GM18508 (cell line): ENCODE data around the gene NUDT4B.
"Not testable (repeated sequence)": the region's sequence is repeated elsewhere in the genome, so short reads cannot be mapped to it uniquely, and the experiment has no call there.

Experiments
- ATAC-seq: cut with Tn5 transposase; IDR thresholded peaks from one replicate; pipeline ENCODE4 v1.9.1; 2021; ENCODE audit warnings: moderate number of reproducible peaks; ENCODE audit not compliant: insufficient read depth, unreplicated experiment

The NUDT4B gene

GRCh38 chr1:148734311-148734662 is 14.3 kb upstream of the NUDT4B start:
- ATAC-seq = not testable (repeated sequence)

GRCh38 chr1:148735538-148735937 is 13.0 kb upstream of the NUDT4B start:
- ATAC-seq = peak; percentile 50

DNA sequence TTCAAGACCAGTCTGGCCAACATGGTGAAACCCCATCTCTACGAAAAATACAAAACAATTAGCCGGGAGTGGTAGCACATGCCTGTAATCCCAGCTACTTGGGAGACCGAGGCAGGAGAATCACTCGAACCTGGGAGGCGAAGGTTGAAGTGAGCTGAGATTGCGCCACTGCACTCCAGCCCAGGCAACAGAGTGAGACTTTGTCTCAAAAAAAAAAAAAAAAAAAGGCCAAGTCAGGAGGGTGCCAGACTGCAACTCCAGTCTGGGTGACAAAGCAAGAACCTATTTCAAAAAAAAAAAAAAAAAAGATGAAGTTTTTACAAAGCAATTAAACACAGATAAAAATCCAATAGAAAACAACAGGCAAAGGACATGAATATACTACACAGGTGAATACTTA is 9.9 kb upstream of the NUDT4B start:
- not testable (repeated sequence) for ATAC-seq

DNA sequence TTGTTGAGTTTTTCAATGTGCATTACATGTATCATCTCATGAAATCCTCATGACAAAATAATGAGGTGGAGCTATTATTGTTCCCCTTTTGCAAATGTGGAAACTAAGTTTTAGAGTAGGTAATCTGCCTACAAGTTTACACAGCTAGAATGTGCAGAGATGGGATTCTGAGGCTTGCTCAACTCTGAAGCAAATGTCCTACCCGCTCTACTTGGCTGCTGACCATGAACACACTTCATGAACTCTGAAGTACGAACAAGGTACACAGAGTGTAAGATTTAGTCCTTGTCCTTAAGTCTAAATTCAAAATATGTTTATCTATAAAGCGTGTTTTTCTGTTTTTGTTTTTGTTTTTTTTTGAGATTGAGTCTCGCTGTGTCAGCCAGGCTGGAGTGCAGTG is 5.4 kb upstream of the NUDT4B start:
- not testable (repeated sequence) for ATAC-seq

DNA sequence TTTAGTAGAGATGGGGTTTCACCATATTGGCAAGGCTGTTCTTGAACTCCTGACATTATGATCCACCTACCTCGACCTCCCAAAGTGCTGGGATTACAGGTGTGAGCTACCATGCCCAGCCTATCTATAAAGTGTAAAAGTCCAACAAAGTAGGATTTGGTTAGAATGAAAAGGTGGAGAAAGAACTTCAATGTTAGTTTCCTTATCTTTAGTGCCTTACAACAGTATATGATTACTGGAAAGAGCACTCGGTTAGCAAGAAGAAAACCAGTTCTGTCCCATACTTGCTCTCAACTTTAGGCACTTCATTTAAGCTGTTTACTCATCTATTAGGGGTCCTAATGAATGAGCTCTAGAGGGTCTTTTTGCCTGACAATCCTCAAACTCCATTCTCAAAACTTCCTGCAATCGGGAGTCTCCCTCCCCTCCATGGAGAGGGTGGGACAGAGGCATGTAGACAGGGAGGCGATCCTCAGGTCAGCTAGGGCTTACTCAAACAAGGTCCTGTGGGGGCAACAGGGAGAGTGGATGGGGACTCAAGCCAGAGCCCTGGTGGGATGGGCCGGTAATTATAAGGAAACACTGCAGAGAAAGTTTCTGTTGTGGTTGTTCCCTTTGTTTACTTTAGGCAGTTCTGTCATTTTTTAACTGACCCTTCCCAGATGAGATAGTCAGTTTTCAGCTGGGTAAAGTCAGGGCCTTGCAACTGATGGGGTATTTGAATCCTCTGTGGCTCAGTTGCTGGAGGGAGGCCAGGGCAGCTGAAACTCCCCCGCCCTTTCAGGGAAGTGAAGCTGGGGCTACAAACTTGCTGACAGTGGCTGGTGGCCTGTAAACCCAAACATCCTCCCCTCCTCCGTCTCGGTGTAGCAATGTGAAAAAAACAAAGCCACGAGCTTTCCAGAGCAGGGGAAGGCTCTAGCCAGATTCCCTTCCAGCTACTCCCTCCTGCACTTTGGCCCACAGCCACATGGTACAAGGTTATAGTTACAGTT is 4.6 kb upstream of the NUDT4B start:
- not testable (repeated sequence) for ATAC-seq

DNA sequence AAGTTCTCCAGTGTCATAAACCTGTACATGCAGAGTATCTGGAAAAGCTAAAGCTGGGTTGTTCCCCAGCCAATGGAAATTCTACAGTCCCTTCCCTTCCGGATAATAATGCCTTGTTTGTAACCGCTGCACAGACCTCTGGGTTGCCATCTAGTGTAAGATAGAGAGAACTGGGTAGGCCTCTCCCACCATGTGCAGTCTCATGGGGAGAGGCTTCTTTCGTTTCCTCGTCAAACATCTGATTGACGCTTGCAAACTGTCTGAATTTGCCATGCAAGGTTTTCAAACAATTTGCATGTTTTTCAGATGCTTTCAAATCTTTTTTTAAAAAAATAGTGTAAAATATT is 734 bp downstream of the NUDT4B start:
- peak; percentile 54 for ATAC-seq

DNA sequence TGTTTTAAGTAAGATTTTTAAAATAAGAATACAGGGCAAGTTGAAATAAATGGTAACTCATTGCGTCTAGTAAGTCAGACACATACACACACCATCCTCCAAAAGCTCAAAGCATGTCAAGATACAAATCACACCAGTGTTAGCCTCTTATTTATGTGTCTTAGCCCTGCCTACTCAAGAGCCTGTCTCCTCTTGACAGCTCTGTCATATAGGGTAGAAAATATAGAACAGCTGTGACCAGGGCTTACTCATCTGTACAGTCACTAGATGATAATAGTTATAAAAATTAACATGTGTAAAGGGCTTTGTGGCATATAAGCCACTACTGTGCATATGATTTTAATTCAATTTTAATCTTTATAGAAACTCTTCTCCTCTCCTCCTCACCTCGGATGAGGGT is 7.7 kb downstream of the NUDT4B start:
- not testable (repeated sequence) for ATAC-seq

- not testable (repeated sequence) for ATAC-seq
Observed at GRCh38 chr1:148757446-148757845, 8.9 kb downstream of the NUDT4B start.

DNA sequence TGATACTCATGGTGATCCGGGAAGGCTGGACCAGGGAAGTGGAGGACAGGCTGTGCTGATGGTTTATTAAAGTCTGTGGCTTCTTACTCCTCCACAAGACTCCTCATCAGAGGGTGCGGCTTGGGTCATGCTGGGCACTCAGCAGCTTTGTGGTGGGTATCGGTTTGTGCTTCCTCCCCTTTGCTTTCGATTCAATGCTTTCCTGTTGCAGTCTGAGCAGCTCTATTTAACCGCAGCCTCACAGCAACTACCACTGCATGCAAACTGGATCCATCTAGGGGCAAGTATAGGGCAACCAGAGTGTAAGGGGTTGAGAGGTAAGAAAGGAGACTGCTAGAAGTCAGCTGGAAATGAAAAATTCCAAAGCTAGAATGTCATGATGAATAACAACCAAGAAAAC is 9.8 kb downstream of the NUDT4B start:
- ATAC-seq = peak; percentile 92

GRCh38 chr1:148758925-148759324 is 10.4 kb downstream of the NUDT4B start:
- not testable (repeated sequence) for ATAC-seq

GRCh38 chr1:148759749-148760148 is 11.2 kb downstream of the NUDT4B start:
- ATAC-seq = not testable (repeated sequence)

GRCh38 chr1:148760206-148760605 is 11.6 kb downstream of the NUDT4B start:
- not testable (repeated sequence) for ATAC-seq

DNA sequence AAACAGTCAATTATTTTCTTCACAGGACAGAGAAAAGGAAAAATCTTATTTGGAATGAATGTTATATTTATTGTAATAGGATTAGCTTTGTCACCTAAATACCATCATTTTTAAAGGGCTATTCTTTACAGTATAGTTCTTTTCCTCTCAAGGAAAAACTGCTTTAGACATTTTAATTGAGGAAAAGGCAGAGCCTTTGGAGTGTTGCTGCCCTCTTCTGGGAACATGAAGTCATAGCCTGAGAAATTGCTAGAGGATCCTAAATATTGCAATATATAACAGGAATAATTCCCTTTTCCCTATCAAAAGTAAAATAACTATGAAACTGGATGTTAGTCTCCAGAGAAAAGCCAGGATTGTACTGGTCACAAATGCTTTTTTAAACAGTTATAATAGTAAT is 12.8 kb downstream of the NUDT4B start:
- ATAC-seq = not testable (repeated sequence)

DNA sequence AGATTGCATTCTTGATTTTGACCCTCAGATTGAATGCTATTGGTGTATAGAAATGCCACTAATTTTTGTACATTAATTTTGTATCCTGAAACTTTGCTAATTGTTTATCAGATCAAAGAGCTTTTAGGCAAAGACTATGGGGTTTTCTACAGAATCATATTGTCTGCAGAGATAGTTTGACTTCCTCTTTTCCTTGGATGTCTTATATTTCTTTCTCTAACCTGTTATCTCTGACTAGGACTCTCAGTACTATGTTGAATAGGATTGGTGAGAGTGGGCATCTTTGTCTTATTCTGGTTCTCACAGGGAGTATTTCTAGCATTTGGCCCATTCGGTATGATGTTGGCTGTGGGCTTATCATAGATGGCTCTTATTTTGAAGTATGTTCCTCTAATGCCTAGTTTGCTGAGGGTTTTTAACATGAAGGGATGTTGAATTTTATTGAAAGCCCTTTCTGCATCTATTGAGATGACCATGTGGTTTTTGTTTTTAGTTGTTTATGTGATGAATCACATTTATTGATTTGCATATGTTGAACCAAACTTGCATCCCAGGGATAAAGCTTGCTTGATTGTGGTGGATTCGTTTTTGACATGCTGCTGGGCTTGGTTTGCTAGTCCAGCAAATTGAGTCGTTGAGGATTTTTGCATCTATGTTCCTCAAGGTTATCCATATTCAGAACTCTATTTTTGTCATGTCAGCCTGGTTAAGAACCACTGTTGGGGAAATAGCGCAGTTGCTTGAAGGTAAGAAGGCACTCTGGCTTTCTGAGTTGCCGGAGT is 16.9 kb downstream of the NUDT4B start:
- ATAC-seq = not testable (repeated sequence)

DNA sequence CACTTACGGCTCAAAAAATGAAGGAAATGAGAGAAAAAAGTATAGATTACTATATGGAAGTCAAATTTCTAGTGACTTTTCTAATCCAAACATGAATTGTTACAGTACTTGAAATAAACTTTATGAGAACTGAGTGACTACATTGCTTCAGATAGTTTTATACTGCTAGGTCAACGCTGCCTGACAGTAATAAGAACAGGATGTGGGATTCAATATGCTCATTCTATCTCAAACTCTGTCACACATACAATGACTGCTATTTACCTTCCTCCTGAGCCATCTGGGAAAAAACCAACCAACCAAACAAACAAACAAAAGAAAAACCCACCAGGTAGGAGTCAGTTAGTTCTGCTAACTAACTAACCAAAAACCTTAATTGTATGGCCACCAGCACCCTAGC is 20.0 kb downstream of the NUDT4B start:
- not testable (repeated sequence) for ATAC-seq

DNA sequence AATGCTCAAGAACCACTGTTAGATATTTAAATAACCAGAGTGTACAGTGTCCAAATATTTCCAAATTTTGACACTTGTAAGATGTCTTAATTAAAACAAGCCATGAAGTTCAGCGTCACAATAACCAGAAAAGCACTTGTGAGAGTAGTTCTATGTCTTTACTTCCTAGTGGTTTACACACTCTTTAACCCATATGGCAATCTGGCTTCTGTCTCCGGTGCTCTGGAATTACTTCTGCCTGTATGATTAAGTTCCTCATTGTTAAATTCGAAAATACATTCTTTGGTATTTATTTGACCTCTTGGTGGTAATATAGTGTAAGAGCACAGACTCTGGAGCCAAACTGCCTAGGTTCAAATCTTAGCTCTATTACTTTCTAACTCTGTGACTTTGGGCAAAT is 20.9 kb downstream of the NUDT4B start:
- ATAC-seq = not testable (repeated sequence)

DNA sequence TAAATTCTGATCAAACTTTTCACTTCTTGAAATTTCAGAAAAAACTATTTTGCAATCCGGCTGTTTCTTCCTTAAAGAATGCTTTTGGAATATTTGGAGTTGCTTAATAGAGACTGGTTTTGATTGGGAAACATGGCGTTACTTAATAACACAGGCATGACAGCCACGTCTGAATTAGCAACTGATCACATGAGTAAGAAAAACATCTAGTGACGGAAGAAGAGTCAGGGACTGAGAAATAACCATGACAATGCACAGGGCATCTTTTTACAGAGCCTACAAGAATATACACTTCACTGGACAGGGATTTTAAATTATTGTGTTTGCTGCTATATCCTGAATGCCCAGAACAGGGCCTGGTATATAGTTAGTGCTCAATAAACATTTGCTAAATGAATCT is 25.1 kb downstream of the NUDT4B start:
- ATAC-seq = not testable (repeated sequence)

- not testable (repeated sequence) for ATAC-seq
Observed at GRCh38 chr1:148774102-148774501, 25.5 kb downstream of the NUDT4B start.

GRCh38 chr1:148775263-148775662 is 26.7 kb downstream of the NUDT4B start:
- ATAC-seq = not testable (repeated sequence)

DNA sequence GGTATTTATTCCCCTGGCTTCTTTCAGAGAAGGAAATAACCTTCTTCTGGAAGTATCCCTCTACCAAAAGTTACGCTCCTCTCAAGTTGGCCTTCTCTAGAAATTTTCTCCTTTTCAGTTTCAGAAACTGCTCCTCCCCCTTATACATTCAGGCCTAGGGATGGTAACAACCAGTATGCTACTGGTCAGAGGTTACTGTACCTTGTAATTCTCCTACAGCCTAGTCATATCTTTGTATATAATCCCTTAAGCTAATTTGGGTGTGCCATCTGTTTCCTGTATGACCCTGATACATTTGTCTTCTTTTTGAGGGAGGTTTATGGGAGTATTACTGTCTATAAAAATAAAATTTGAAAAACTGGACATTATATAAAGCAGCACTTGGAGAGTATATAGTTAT is 29.1 kb downstream of the NUDT4B start:
- ATAC-seq = not testable (repeated sequence)

DNA sequence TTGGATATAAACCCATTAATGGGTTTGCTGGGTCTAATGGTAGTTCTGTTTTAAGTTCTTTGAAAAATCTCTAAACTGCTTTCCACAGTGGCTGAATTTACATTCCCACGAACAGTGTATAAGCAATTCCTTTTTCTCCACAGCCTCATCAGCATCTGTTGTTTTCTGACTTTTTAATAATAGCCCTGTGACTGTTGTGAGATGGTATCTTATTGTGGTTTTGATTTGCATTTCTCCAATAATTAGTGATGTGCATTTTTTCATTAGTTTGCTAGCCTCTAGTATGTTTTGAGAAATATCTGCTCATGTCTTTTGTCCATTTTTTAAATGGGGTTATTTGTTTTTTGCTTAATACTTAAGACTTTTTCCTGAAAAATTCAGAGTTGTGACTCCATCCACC is 31.8 kb downstream of the NUDT4B start:
- ATAC-seq = not testable (repeated sequence)
